SK-N-MC (cell line): ENCODE results near the gene CLOCK.

ENCODE experiments used
- DNase-seq: peaks from one replicate; pipeline ENCODE4 v3.0.0-alpha.2; 2011; ENCODE audit warnings: low read depth, low spot score
- H3K27ac ChIP-seq: fragments of 200-600 bp; sonication (generic); 2 replicates; pipeline ENCODE4 v1.5.1; 2016; ENCODE audit warnings: mixed run types
- H3K36me3 ChIP-seq: fragments of 200-600 bp; sonication (generic); 2 replicates; pipeline ENCODE4 v1.6.1; 2017; ENCODE audit warnings: antibody characterized with exemption, low read length, mixed read lengths; ENCODE audit not compliant: insufficient read depth
- H3K4me3 ChIP-seq: fragments of 200-600 bp; sonication (generic); 2 replicates; pipeline ENCODE4 v1.5.1; 2016
- H3K9ac ChIP-seq: fragments of 200-600 bp; sonication (generic); 2 replicates; pipeline ENCODE4 v1.8.0; 2017; ENCODE audit warnings: mixed run types, mixed read lengths; ENCODE audit not compliant: insufficient read length
- H3K9me3 ChIP-seq: fragments of 200-600 bp; sonication (generic); 2 replicates; pipeline ENCODE4 v1.6.1; 2017; ENCODE audit warnings: low read depth, mild to moderate bottlenecking, antibody characterized with exemption, low read length, moderate library complexity, mixed read lengths
- EZH2 ChIP-seq: fragments of 200-600 bp; sonication (generic); IDR thresholded peaks from one replicate; pipeline ENCODE4 v1.6.1; 2017; ENCODE audit warnings: antibody characterized with exemption
- FOXP2 ChIP-seq: optimal IDR thresholded peaks from 2 replicates; pipeline ENCODE3; 2011; ENCODE audit warnings: mild to moderate bottlenecking, moderate library complexity; ENCODE audit not compliant: insufficient read depth; ENCODE audit errors: extremely low read length, control extremely low read depth
- POLR2AphosphoS5 ChIP-seq: IDR thresholded peaks from 2 replicates; pipeline ENCODE4 v1.6.1; 2012; ENCODE audit warnings: mild to moderate bottlenecking, low read depth, low read length, borderline replicate concordance

The CLOCK gene

DNA sequence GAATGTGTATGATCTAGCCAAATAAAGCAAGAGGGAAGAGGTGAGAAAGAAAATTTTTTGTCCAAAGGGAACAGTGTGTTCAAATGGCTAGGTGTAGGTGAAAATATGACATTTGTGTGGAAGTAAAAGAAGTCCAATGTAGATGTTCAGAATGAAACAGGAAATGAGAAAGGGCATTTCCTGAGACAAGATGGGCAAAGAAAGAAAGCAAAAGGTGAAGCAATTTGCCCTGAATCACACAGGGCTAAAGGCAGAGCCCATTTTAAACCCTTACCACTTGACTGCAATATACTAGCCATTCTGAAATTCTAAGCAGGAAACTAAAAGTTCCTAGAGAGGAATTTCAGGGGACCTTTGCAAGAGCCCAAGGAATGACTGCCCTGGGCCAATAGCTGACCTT is 36.0 kb downstream of the CLOCK start:
- Histone ChIP-seq H3K4me3 (no peak overlapping the region), H3K27ac (no peak overlapping the region), H3K9ac (no peak overlapping the region), H3K36me3 (peaks cover 4% of the 10 kb centered on the region; the same call in 1 of the 2 replicates), H3K9me3 (no peaks in the 10 kb centered on the region)
- DNase-seq: no peak
- TF ChIP-seq EZH2 (no peak), POLR2AphosphoS5 (no peak), FOXP2 (no peak)

DNA sequence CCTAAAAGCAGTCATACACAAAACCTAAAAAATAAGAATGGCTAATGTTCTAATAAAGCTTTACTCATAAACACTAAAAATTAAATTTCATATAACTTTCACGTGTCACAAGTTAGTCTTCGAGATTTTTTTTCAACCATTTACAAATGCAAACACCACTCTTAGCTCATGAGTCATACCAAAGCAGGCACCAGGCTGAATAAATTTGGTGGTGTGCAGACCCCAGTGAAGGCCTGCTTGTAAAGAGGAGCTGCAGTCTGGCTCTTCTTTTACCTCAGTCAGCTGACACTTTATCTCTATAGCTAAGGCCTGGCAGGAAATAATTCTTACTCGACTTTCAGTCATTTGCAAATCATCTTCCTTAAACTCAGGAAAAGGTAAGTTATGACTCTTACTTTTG is 37.4 kb downstream of the CLOCK start:
- Histone ChIP-seq H3K27ac (no peak overlapping the region), H3K9me3 (no peaks in the 10 kb centered on the region), H3K36me3 (peaks cover 4% of the 10 kb centered on the region; the same call in 1 of the 2 replicates), H3K9ac (no peak overlapping the region), H3K4me3 (no peak overlapping the region)
- DNase-seq: no peak
- TF ChIP-seq FOXP2 (no peak), EZH2 (no peak), POLR2AphosphoS5 (no peak)

DNA sequence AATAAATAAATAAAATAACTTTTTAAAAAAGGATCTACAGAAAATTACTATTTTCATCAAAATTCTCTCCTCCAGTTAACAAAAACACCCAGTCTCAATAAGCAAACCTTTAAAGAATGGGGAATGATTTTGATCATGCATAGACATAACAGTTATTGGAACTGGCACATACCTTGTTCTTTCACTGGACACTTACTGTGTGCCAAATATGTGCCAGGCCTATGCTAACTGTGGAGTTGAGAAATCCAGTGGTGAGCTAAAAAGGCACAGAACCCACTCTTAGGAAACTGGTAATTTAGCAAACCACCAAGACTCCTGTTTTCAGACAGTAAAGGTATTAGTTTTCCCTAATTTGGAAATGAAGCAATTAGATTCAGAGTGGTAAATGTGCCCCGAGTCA is 39.1 kb downstream of the CLOCK start:
- H3K36me3 ChIP-seq: peaks cover 15% of the 10 kb centered on the region
- H3K27ac ChIP-seq: no peak overlapping the region
- no peaks in the 10 kb centered on the region for H3K9me3 ChIP-seq
- no peak for TF ChIP-seq POLR2AphosphoS5
- no peak for TF ChIP-seq EZH2
- TF ChIP-seq FOXP2: no peak
- no peak overlapping the region for H3K9ac ChIP-seq
- DNase-seq: no peak
- no peak overlapping the region for H3K4me3 ChIP-seq

DNA sequence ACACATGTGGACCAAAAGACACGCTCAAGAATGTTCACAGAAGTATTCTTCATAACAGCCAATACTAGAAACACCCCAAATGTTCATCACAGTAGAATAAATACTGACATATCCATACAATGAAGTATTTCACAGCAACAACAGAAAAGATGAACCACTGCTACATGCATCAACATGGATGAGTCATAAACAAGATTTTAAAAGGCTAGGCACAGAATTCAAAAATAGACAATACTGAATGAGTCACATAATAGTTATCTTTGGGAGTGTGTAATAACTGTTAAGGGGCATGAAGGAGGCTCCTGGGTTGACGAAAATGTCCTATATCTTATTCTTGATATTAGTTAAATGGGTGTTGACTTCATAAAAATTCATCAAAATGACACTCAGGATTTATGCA is 43.5 kb downstream of the CLOCK start:
- DNase-seq: no peak
- Histone ChIP-seq H3K9me3 (no peaks in the 10 kb centered on the region), H3K27ac (no peak overlapping the region), H3K4me3 (no peak overlapping the region), H3K36me3 (peaks cover 16% of the 10 kb centered on the region), H3K9ac (no peak overlapping the region)
- no peak for TF ChIP-seq POLR2AphosphoS5
- TF ChIP-seq EZH2: no peak

DNA sequence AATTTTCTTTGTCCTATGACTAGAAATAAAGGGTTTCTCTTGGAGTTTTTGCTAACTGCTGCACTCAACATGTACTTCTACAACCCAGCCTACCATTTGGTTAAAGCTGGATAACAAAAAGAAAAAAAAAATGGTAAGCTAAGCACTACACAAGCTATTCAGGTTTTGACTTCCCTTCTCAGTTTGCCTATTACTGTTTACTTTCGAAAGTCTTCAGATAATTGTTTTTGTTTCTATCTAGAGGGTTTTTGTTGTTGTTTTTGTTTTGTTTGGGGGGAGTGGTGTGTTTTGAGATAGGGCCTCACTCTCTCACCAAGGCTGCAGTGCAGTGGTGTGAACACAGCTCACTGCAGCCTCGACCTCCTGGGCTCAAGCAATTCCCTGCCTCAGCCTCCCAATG is 46.6 kb downstream of the CLOCK start:
- TF ChIP-seq EZH2 (no peak), FOXP2 (no peak), POLR2AphosphoS5 (no peak)
- Histone ChIP-seq H3K4me3 (no peak overlapping the region), H3K9ac (no peak overlapping the region), H3K27ac (no peak overlapping the region), H3K36me3 (peaks cover 13% of the 10 kb centered on the region), H3K9me3 (no peaks in the 10 kb centered on the region)
- DNase-seq: no peak

DNA sequence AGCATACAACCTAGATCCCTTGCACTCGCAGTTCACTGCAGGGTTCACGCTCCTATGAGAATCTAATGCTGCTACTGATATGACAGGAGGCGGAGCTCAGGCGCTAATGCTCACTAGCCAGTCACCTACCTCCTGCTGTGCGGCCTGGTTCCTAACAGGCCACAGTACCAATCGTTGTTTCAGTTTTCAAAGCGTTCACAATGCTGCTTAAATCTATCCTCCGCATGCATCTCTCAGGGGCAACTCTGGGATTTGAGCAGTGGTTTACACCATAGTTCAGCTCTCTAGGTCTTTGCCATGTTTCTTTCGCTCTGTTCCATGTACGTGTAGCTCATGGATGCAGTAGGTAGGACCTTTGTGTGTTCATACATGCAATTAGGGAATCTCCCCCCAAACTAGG is 47.2 kb downstream of the CLOCK start:
- DNase-seq: no peak
- no peak overlapping the region for H3K27ac ChIP-seq
- H3K9ac ChIP-seq: no peak overlapping the region
- H3K9me3 ChIP-seq: no peaks in the 10 kb centered on the region
- TF ChIP-seq FOXP2 (no peak), EZH2 (no peak), POLR2AphosphoS5 (no peak)
- peaks cover 19% of the 10 kb centered on the region for H3K36me3 ChIP-seq
- H3K4me3 ChIP-seq: no peak overlapping the region

DNA sequence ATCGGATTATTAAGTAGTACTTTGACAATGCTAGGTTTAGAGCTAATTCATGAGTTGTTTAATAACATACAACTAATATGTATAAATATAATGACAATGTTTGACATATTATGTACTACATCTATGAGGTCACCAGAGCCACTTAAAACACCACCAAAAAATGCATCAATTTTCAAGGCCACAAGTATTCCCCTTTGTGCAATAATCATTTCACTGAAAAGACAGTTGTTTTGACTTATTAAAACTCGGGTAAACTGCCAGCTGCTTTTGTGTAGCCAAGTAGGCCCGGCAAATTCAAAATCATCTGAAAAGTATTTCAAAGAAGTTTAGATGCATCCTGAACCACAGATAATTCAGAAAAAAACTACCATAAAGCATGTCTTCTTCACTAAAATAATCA is 48.7 kb downstream of the CLOCK start:
- Histone ChIP-seq H3K27ac (no peak overlapping the region), H3K9me3 (no peaks in the 10 kb centered on the region), H3K36me3 (peaks cover 16% of the 10 kb centered on the region; the same call in 1 of the 2 replicates), H3K9ac (no peak overlapping the region), H3K4me3 (no peak overlapping the region)
- peak; percentile 5 for DNase-seq
- TF ChIP-seq POLR2AphosphoS5 (no peak), EZH2 (no peak), FOXP2 (no peak)

DNA sequence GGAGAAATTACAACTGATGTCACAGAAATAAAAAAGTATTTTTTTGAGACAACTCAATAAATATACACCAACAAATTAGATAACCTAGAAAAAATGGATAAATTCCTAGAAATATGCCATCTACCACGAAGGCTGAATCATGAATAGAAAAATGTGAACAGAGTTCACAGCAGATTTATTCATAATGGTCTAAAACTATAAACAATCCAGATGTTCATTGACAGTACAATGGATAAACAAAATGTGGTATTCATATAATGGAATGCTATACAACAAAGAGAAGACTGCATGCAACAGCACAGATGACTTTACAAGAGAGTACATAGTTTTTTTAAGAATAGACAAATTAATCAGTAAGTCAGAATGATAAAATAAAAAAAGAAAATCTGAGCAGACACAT is 55.2 kb downstream of the CLOCK start:
- TF ChIP-seq POLR2AphosphoS5 (no peak), FOXP2 (no peak), EZH2 (no peak)
- Histone ChIP-seq H3K4me3 (no peak overlapping the region), H3K27ac (no peak overlapping the region), H3K9ac (no peak overlapping the region), H3K36me3 (peaks cover 44% of the 10 kb centered on the region), H3K9me3 (0 out of 2 replicates have a peak, but pooled peaks cover 5% of the 10 kb centered on the region)
- DNase-seq: no peak

DNA sequence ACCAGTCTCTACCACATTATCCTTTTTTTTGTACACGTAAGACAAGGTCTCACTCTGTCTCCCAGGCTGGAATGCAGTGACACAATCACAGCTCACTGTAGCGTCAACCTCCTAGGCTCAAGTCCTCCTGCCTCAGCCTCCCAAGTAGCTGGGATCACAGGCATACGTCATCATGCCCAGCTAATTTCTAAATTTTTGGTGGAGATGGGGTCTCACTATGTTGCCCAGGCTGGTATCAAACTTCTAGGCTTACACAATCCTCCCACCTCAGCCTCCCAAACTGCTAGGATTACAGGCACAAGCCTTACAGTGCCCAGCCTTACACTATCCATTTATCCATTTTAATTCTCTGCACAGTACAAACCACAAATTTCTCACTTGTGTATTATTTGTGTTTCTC is 58.0 kb downstream of the CLOCK start:
- Histone ChIP-seq H3K9ac (no peak overlapping the region), H3K9me3 (0 out of 2 replicates have a peak, but pooled peaks cover 5% of the 10 kb centered on the region), H3K4me3 (no peak overlapping the region), H3K27ac (no peak overlapping the region), H3K36me3 (peaks cover 37% of the 10 kb centered on the region)
- no peak for DNase-seq
- TF ChIP-seq EZH2 (no peak), POLR2AphosphoS5 (no peak), FOXP2 (no peak)

DNA sequence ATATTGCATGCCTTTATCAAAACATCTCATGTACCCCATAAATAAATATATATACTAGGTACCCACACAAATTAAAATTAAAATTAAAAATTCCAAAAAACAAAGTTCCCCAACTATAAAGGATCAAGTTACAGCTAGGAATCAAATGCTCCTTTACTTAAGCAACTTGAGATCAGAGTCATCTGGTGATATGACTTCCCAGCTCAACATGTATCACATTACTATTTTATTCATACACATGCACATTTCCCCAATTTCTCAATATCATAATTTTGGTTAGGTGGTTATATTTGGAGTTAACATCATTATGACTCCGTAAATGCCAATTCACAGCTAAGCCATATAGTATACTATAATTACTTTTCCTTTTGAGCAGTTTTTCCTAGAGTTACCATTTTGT is 60.9 kb downstream of the CLOCK start:
- Histone ChIP-seq H3K9ac (no peak overlapping the region), H3K27ac (no peak overlapping the region), H3K36me3 (peaks cover 45% of the 10 kb centered on the region), H3K9me3 (0 out of 2 replicates have a peak, but pooled peaks cover 5% of the 10 kb centered on the region), H3K4me3 (no peak overlapping the region)
- TF ChIP-seq POLR2AphosphoS5 (no peak), EZH2 (no peak), FOXP2 (no peak)
- DNase-seq: no peak
